CD14-positive monocyte (primary cell): ENCODE measurements around the gene RIC8A. TPM values are rescaled to one million over a fixed set of nuclear protein-coding genes. Genes with fewer than 3 reads are reported as not detected.

Source experiments
- DNase-seq, 3 donors: peaks; one replicate each; pipeline ENCODE4 v3.0.0-alpha.2; 2011 to 2022
- H2AFZ ChIP-seq: 2 replicates; pipeline ENCODE4 v1.6.0; 2012; ENCODE audit warnings: mild to moderate bottlenecking, low read depth, low read length, inconsistent platforms; ENCODE audit not compliant: insufficient read depth, poor library complexity, severe bottlenecking
- H3K27ac ChIP-seq, 2 donors: 1 replicate in 1 of 2; 2 replicates in 1 of 2; pipeline ENCODE4 v1.5.1; 2012 to 2013; ENCODE audit warnings: low read length in 2 of 2, control low read depth in 1 of 2, inconsistent platforms in 1 of 2, low read depth in 1 of 2, mild to moderate bottlenecking in 1 of 2
- H3K27me3 ChIP-seq, 2 donors: one replicate each; pipeline versions ENCODE4 v1.6.0 to v1.6.1; 2011 to 2013; ENCODE audit warnings: low read length in 2 of 2; ENCODE audit not compliant: control insufficient read depth in 2 of 2, insufficient read depth in 2 of 2
- H3K36me3 ChIP-seq, 2 donors: replicated peaks in 1 of 2; 1 replicate in 1 of 2; 2 replicates in 1 of 2; pipeline versions ENCODE4 v1.5.1 to v1.6.1; 2012 to 2013; ENCODE audit warnings: low read length in 2 of 2, control low read depth in 1 of 2, inconsistent platforms in 1 of 2, mild to moderate bottlenecking in 1 of 2; ENCODE audit not compliant: insufficient read depth in 2 of 2, control insufficient read depth in 1 of 2
- H3K4me1 ChIP-seq, 2 donors: 1 replicate in 1 of 2; 2 replicates in 1 of 2; pipeline versions ENCODE4 v1.5.1 to v1.6.1; 2012 to 2013; ENCODE audit warnings: low read length in 2 of 2, control low read depth in 1 of 2, inconsistent platforms in 1 of 2, mild to moderate bottlenecking in 1 of 2, moderate library complexity in 1 of 2; ENCODE audit not compliant: insufficient read depth in 2 of 2, control insufficient read depth in 1 of 2
- H3K4me2 ChIP-seq: replicated peaks from 2 replicates; pipeline ENCODE3; 2012; ENCODE audit warnings: low read length, moderate library complexity, mild to moderate bottlenecking; ENCODE audit not compliant: poor library complexity, severe bottlenecking; ENCODE audit errors: extremely low read depth
- H3K4me3 ChIP-seq, 3 experiments: fragments of 200-600 bp in 1 of 3; sonication (generic) in 1 of 3; replicated peaks in 1 of 3; 1 replicate in 2 of 3; 2 replicates in 1 of 3; pipeline ENCODE4 v1.5.1; 2011 to 2013; ENCODE audit warnings: low read length in 3 of 3, mild to moderate bottlenecking in 3 of 3, control low read depth in 2 of 3, low read depth in 2 of 3, inconsistent platforms in 1 of 3, moderate library complexity in 1 of 3
- H3K79me2 ChIP-seq: 2 replicates; pipeline ENCODE4 v1.6.0; 2012; ENCODE audit warnings: mild to moderate bottlenecking, control low read depth, inconsistent platforms, low read length, moderate library complexity; ENCODE audit not compliant: insufficient read depth
- H3K9ac ChIP-seq: 2 replicates; pipeline ENCODE4 v1.6.0; 2017; ENCODE audit warnings: low read length, mild to moderate bottlenecking; ENCODE audit not compliant: insufficient read depth, poor library complexity, severe bottlenecking
- H3K9me3 ChIP-seq, 2 donors: replicated peaks in 1 of 2; 1 replicate in 1 of 2; 2 replicates in 1 of 2; pipeline versions ENCODE4 v1.5.1 to v1.6.1; 2012 to 2013; ENCODE audit warnings: low read length in 2 of 2, control low read depth in 1 of 2; ENCODE audit not compliant: control insufficient read depth in 1 of 2, insufficient read depth in 1 of 2
- H4K20me1 ChIP-seq: 2 replicates; pipeline ENCODE4 v1.6.0; 2012; ENCODE audit warnings: mild to moderate bottlenecking, low read length, control low read depth, moderate library complexity; ENCODE audit not compliant: insufficient read depth
- H3K27ac Mint-ChIP-seq, 7 donors: one replicate each; pipeline ENCODE4 v1.8.0; 2020; ENCODE audit warnings: mild to moderate bottlenecking in 7 of 7, mixed read lengths in 7 of 7, moderate library complexity in 6 of 7, inconsistent platforms in 2 of 7
- H3K27me3 Mint-ChIP-seq, 3 donors: one replicate each; pipeline ENCODE4 v1.8.0; 2021 to 2022; ENCODE audit warnings: low read depth in 3 of 3, mild to moderate bottlenecking in 3 of 3, mixed read lengths in 3 of 3, moderate library complexity in 3 of 3, inconsistent platforms in 1 of 3
- H3K36me3 Mint-ChIP-seq, 2 donors: one replicate each; pipeline ENCODE4 v1.8.0; 2020; ENCODE audit warnings: mixed read lengths in 2 of 2, inconsistent platforms in 1 of 2, mild to moderate bottlenecking in 1 of 2
- H3K4me1 Mint-ChIP-seq: one replicate; pipeline ENCODE4 v1.8.0; 2020; ENCODE audit warnings: mild to moderate bottlenecking, mixed read lengths
- H3K4me3 Mint-ChIP-seq, 2 donors: one replicate each; pipeline ENCODE4 v1.8.0; 2020; ENCODE audit warnings: mild to moderate bottlenecking in 2 of 2, mixed read lengths in 2 of 2, moderate library complexity in 1 of 2
- H3K9me3 Mint-ChIP-seq, 7 donors: one replicate each; pipeline ENCODE4 v1.8.0; 2020 to 2022; ENCODE audit warnings: mixed read lengths in 7 of 7, mild to moderate bottlenecking in 6 of 7, moderate library complexity in 6 of 7, inconsistent platforms in 2 of 7
- WGBS: methylation state at CpG from one replicate; pipeline ENCODE4 v1.1.5; 2013; ENCODE audit warnings: missing lambda C conversion rate; ENCODE audit not compliant: insufficient coverage; 5-methylcytosine and 5-hydroxymethylcytosine counted together
- intact Hi-C, 2 donors: fragments of 100-400 bp; cut with micrococcal nuclease; formaldehyde crosslinking; loops; one replicate each; pipeline versions ENCODE4 v1.15.0 to v1.15.1; 2023
- polyA plus RNA-seq, 3 donors: library from polyadenylated mRNA; depleted of rRNA in 1 of 3; unstranded in 2 of 3; stranded (reverse) in 1 of 3; fragments of 300-500 nt in 2 of 3; fragments of >200 nt in 1 of 3; fragmentation: Illumina TruSeq in 2 of 3; gene quantifications; 1 replicate in 2 of 3; 2 replicates in 1 of 3; pipeline ENCODE4 v1.2.3, GENCODE V29; 2012 to 2021
- TF ChIP-seq, protein P1 (sequence below): fragments of 200-600 bp; IDR thresholded peaks from one replicate; pipeline ENCODE4 v1.8.0; 2022; ENCODE audit warnings: antibody characterized with exemption, mild to moderate bottlenecking

RIC8A gene
- polyA plus RNA-seq, 3 donors, result 51.1 to 79.1 (median 56.5) TPM

DNA sequence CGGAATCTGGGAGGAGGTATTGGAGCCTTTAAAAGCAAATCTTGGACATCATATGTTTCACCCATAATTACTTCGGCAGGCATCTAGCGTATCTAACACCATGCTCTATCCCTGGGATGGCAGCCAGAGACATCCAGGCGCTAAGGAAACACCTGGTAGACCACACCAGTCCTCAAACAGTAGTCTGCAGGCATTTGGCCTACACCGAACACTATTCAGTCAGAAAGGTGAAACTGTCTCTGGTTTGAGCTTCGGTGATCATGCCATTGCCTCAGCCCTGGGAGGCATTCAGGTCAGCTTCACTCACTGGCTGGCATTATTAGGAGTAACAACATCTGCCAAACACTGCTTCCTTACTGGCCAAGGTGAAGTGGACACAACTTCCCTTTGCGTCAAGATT, 16.9 kb downstream of the RIC8A start:
- Mint-ChIP-seq H3K4me1 (no peaks in the 10 kb centered on the region), H3K36me3 (peaks cover 16 to 23% of the 10 kb centered on the region in 2 donors), H3K9me3 (no peaks in the 10 kb centered on the region), H3K4me3 (no peak overlapping the region), H3K27ac (no peak overlapping the region), H3K27me3 (peaks cover 0 to 2% (median 0%) of the 10 kb centered on the region in 3 donors)
- H3K4me2 ChIP-seq, result no peak overlapping the region
- no peaks in the 10 kb centered on the region for H3K4me1 ChIP-seq
- no peaks in the 10 kb centered on the region for H3K9me3 ChIP-seq
- no peaks in the 10 kb centered on the region for H3K79me2 ChIP-seq
- H3K27ac ChIP-seq, result no peak overlapping the region
- H3K27me3 ChIP-seq, result no peaks in the 10 kb centered on the region
- intact Hi-C loops, result no loop called here
- TF ChIP-seq, protein P1, sequence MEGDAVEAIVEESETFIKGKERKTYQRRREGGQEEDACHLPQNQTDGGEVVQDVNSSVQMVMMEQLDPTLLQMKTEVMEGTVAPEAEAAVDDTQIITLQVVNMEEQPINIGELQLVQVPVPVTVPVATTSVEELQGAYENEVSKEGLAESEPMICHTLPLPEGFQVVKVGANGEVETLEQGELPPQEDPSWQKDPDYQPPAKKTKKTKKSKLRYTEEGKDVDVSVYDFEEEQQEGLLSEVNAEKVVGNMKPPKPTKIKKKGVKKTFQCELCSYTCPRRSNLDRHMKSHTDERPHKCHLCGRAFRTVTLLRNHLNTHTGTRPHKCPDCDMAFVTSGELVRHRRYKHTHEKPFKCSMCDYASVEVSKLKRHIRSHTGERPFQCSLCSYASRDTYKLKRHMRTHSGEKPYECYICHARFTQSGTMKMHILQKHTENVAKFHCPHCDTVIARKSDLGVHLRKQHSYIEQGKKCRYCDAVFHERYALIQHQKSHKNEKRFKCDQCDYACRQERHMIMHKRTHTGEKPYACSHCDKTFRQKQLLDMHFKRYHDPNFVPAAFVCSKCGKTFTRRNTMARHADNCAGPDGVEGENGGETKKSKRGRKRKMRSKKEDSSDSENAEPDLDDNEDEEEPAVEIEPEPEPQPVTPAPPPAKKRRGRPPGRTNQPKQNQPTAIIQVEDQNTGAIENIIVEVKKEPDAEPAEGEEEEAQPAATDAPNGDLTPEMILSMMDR, result no peak
- no peak for DNase-seq
- peaks cover 0 to 7% of the 10 kb centered on the region in 2 donors for H3K36me3 ChIP-seq
- no peak overlapping the region for H3K4me3 ChIP-seq
- no peak overlapping the region for H3K9ac ChIP-seq
- WGBS, result 94% methylated on average over 5 of the region's 7 CpGs
- H4K20me1 ChIP-seq, result no peaks in the 10 kb centered on the region
- H2AFZ ChIP-seq, result no peak overlapping the region

DNA sequence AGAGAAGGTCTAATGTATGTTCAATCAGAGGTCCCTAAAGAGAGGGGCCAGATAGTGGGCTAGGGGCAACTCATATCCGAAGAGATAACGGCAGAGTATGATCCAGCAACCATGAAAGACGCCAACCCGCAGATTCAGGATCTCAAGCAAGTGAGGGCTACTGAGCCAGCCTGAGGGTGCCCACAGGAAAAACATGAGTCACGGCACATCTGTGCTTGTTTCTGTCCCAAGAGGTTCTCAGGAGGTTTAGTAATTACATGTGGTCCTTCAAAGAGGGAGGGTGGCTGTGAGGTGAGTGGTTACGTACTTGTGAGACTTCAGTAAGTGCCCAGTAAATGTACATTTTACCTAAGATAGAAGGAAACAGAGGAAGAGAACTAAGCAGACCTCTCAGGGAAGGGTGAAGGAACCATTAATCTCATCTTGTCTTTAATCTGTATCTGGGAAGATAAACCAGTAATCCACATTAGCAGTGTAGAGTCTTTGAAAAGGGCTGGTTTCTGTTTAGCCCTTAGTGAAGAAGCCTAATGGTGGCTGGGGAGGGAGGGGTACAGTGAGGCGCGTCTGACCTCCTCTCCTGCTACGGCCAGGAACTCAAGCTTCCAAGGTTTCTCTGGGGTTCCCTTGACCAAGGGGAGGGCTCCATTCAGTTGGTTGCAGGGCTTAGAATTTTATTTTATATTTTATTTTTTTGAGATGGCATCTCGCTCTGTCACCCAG, 18.4 kb downstream of the RIC8A start:
- Histone ChIP-seq H2AFZ (no peak overlapping the region), H3K36me3 (peaks cover 0 to 7% of the 10 kb centered on the region in 2 donors), H3K4me2 (no peak overlapping the region), H3K4me1 (no peaks in the 10 kb centered on the region), H4K20me1 (no peaks in the 10 kb centered on the region), H3K9me3 (no peaks in the 10 kb centered on the region), H3K9ac (no peak overlapping the region), H3K27me3 (no peaks in the 10 kb centered on the region), H3K79me2 (no peaks in the 10 kb centered on the region), H3K27ac (no peak overlapping the region), H3K4me3 (no peak overlapping the region)
- Mint-ChIP-seq H3K9me3 (no peaks in the 10 kb centered on the region), H3K4me1 (no peaks in the 10 kb centered on the region), H3K27me3 (peaks cover 0 to 2% (median 1%) of the 10 kb centered on the region in 3 donors), H3K36me3 (peaks cover 27 to 29% of the 10 kb centered on the region in 2 donors), H3K27ac (no peak overlapping the region), H3K4me3 (no peak overlapping the region)
- WGBS, result 89% methylated on average over 7 of the region's 10 CpGs
- intact Hi-C loops, result no loop called here
- no peak for DNase-seq
- TF ChIP-seq, protein P1, result no peak
